SK-N-MC (cell line): ENCODE measurements around the gene DOK3.

ENCODE experiments used
- EZH2 ChIP-seq: fragments of 200-600 bp; sonication (generic); IDR thresholded peaks from one replicate; pipeline ENCODE4 v1.6.1; 2017; ENCODE audit warnings: antibody characterized with exemption
- POLR2AphosphoS5 ChIP-seq: IDR thresholded peaks from 2 replicates; pipeline ENCODE4 v1.6.1; 2012; ENCODE audit warnings: mild to moderate bottlenecking, low read depth, low read length, borderline replicate concordance

GRCh38 chr5:177496727-177497291 lies 12.8 kb downstream of the DOK3 start:
- TF ChIP-seq POLR2AphosphoS5 = no peak
- TF ChIP-seq EZH2 = no peak
